GM19463 (cell line): ENCODE measurements around the gene PDE1C.

Experiments used
- ATAC-seq: cut with Tn5 transposase; IDR thresholded peaks from one replicate; pipeline ENCODE4 v1.9.1; 2021; ENCODE audit warnings: mild to moderate bottlenecking, moderate library complexity; ENCODE audit not compliant: unreplicated experiment

PDE1C gene

DNA sequence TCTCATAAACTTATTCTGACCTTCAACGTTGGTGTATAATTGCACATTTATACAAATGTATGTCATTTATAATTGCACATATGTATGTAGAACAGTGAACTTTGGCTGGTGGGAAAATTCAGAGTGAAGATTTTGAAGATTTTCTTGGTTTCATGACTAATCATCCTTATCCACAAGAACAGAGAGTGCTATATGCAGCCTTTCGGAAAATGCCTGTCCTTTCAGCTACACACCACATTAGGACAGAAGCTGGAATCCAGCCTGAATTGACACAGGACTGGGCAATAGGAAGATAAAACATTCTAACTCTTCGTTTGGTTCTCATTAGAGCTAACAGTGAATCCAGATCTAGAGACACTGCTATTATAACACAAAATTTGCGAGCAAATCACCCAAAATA lies 166.2 kb downstream of the PDE1C start:
- ATAC-seq: no peak

DNA sequence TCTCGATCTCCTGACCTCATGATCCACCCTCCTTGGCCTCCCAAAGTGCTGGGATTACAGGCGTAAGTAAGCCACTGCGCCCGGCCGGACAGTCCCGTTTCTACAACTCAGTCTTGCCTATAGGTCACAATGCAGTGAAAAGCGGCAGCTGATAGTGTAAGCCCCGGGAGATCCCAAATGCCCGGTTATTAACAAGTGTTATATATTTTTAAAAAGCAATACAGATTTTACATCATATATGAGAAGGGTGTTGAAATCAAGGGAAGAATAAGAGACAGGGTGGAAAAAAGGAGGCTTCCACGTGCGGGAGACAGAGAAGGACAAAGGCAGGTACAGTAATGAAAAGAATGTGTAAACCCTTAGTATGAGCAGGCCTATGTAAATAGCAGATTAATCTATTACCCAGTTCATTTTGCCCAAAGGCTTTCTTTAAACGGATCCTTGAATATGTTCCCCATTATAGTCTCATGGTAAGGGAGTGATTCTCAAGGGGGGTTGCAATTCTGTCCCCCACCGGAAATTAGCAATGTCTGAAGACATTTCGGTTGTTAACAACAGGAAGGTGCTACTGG lies 170.8 kb downstream of the PDE1C start:
- ATAC-seq: no peak

DNA sequence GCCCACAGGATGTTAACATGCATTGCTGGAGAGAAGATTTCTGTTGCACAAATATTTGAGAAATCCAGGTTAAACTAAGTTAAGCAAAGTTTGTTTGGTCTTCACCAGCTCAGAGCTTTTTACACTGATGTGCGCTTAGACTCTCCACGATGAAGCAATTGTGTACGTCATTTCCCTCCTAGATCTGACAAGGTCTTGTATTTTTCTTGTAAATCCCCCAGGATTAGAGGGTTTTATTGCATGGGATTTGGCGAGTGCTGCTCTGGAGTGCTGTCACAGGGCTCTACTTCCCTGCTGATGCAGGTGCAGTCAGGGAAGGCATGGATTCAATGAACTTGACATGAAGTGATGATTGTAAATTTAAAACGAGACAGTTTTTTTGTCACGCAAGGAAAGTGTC lies 173.3 kb downstream of the PDE1C start:
- no peak for ATAC-seq

DNA sequence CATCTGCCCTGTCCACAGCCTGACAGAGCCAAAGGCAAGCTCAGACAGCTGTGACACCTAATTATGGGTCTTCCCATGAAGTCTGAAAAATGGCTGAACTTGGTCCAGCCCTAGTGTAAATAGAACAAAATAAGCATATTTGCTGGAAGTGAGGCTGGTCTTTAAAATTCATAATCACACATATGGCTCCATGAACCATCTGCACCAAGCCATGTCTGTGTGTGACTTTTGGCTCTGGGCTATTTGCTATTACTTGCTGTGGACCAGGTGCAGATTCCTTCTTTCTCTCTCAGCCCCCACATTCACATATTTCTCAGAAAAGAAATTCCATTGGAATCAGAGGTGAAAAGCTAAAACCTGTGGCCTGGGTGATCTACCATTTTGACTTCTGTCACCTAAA lies 175.9 kb downstream of the PDE1C start:
- no peak for ATAC-seq

DNA sequence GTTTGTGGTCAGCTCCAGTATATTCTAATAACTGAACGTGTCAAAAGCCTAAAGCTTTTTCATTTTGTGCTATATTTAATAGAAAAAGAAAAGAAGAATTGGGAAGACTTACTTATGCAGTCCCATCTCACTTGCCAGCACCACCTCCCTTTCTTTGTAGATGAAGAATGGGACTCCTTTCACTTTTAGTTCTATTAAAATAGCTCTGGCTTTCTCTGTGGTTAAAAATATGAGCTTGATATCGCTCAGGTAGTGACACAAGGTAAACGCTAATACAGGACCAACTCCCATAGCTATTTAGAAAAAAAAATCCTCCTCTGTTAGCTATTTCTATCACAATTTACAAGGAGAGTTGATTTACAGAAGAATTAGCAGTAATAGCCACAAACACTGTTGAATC lies 176.8 kb downstream of the PDE1C start:
- no peak for ATAC-seq

DNA sequence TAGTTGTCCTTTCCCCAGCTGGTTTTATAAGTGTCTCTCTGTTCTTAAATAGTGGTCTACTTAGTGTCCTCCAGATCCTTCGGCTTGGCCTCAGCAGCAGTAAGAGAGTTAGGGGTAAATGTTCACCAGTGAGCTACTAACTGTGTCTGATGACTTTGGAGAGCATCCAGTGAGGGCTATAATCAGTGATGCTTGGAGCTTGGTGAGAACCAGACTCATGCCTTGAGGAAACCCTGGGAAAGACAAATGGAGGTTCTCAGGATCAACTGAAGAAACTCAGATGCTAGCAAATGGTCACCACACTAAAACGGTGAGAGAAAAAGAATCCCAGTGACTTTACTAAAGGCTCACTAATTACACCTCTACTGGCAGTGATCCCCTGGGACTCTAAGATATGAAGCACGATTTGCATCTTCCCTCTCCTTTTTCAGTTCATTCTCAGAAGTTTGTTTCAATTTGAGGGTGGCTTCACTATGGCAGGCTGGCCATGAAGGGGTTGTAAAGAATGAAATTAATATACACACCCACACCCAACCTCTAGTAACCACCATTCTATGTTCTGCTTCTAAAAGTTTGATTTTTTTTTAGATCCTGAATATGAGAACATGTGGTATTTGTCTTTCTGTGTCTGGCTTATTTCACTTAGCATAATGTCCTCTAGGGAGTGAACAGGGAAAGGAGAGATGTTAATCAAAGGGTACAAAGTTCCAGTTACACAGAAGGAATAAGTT lies 177.9 kb downstream of the PDE1C start:
- peak; percentile 89 for ATAC-seq

DNA sequence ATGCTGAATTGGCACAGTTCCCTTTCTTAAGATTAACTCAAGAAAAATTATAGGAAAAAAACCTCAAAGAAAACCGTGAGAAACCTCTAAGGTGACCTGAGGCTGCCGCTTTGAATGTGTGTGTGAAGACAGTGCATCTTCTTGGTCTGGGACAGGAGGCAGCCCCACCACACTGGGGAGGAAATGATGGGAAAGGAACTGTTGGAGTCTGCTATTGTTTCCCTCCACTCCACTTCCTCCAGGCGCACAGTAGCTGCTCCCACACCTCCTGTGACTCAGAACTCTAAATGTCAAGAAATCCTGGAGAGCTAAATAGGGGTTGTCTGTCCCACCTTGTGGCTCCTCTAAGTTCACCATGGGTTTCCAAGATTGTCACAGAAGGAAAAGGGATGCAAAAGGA lies 179.4 kb downstream of the PDE1C start:
- no peak for ATAC-seq

DNA sequence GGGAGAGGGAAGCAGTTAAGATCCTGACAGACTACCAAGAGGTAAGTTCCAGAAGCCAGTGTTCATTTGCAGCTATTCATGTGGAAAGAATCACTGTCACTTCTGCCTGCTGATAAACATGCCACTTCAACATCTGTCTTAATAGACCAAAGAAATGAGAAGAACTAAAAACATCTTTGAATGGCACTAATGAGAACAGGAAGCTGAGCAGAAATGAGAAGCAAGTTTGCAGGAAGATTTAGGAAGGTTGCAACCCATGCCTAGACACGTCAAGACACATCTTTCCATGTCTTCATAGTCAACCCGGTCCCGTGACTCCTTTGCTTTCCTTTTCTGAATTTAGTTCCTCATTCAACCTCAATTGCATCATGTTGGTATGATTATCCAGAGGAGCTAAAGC lies 180.0 kb downstream of the PDE1C start:
- no peak for ATAC-seq

DNA sequence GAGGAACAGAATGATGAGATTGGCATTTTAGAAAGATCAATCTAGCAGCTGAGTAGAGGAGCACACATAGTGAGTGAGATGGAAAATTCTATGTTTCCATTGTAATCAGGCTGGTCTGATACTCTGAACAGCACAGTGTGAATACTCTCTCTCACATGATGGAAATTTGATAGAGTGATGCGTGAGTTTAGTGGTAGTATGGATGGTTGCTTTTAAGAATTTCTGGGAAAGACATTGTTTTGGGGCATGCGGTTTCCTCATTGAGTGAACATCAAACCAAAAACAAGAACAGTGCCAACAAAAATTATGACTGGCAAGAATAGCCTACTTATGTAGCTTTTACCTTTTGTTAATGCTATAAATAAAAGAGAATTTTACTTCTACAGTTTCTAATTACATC lies 183.2 kb downstream of the PDE1C start:
- ATAC-seq: no peak

DNA sequence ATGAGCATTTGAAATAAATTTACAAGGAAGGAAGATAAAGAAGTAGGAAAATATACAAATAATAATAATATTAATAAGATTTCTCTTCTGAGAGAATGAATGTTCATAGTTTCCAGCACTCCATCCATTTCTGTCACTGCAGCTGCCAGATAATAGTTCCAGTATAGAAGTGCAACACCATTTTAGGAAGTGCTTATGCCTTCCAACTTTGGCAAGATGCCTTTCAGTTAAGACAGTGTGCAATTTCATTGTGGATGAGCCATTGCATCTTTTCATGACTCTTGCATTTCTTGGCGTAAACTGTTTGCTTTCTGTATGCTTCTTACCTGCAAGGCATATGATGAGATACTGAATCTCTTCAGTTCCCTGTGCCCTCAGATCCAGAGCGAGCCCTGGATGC lies 185.0 kb downstream of the PDE1C start:
- ATAC-seq: no peak

DNA sequence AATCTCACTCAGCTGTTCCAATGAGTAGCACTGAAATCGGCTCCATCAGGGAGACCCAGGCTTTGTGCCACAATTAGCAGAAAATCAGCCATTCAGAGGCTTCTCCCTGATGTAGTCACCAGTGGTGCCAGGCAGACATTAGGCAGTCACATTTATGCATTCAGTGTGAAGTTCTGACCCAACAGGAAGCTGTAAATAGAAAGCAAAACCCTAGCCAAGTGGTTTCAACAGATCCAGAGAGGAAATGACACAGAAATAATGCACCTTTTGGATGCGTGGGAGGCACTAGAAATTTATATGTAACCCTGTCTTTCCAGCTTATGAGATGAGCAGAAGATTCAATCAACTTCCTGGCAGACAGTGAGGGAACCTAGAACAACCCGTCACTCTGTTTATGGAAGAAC lies 186.4 kb downstream of the PDE1C start:
- peak; percentile 91 for ATAC-seq

DNA sequence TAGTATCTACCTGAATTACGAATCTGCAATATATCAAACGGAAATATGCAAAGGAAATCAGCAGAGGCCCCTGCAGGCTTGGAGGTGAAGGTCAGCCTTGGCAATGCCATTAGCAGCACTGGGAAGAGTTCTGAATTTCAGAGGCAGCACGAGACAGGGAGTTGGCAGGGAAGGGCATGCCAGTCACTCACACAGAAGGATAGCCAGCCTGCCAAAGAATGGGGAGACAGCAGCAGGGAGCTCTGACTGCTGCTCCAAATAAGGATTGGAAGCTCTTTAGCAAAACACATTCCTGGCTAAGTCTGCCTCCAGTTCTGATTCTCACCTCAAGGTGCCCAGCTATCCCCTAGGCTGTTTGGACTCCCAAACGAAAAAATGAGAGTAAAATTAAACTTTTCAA lies 188.0 kb downstream of the PDE1C start:
- ATAC-seq: no peak

DNA sequence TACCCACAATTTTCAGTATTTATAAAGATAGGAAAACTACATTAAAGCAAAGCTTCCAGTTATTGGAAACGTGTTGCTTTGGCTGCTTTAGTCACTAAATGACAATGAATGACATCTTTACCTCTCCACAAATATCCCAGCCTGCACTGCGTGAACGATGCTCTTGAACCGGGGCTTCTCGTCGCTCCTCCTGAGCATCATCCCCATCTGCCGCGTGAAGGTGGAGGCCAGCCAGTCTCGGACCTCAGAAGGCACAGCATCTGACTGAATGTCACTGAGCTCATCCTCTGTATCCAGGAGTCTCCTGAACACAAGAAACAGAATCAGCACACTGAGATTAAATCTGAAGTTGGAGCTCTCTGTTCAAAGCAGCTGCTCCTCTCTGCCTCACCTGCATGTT lies 191.3 kb downstream of the PDE1C start:
- no peak for ATAC-seq

DNA sequence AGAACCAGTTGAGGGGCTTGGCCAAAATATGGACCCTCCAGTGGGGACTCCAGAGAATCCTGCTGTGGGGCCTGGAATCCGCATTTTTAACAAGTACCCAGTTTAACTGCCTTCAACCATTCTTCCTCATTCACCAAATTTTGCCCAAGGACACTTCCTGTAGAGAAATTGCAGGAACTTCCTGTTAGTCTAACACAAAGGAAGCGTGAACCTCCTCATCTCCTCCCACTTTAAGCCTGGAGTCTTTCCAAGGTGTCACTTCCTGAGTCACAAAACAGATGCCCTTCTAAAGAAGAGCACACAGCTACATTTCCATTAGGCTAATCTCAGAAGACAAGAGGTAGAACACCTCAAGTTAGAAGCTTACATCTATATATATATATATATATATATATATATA lies 194.8 kb downstream of the PDE1C start:
- ATAC-seq: no peak

DNA sequence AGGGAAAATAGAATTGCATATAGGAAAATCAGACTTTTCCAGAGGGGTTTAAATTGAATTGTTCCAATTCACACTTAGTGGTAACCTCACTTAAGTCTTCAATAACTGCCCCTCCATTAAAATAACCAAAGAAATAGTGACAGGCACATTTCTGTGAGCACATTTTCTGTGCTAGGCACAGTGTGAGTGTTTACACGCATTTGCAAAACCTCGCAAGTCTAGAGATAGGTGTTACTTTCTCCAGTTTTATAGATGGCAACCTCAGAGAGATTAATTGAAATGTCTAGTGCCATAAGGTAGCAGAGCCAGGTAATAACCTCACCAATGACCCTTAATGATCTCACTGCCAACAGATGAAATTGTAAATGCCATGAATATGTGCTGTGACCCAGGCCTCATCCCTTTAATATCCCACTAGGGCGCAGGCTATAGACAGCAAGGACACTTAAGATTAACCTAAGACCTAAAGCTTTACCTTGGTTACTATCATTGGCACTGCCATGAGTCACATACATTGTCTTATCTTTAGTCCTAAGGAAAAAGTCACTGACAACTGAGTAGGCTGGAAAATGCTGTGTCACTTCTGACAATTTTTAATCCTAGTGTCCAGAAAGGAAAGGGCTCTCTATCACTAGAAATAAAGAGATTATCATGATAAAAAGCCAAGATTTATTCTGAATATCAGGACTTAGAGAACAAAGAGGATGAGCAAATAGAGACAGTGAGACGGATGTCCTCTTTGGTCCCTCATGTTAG lies 195.4 kb downstream of the PDE1C start:
- no peak for ATAC-seq

DNA sequence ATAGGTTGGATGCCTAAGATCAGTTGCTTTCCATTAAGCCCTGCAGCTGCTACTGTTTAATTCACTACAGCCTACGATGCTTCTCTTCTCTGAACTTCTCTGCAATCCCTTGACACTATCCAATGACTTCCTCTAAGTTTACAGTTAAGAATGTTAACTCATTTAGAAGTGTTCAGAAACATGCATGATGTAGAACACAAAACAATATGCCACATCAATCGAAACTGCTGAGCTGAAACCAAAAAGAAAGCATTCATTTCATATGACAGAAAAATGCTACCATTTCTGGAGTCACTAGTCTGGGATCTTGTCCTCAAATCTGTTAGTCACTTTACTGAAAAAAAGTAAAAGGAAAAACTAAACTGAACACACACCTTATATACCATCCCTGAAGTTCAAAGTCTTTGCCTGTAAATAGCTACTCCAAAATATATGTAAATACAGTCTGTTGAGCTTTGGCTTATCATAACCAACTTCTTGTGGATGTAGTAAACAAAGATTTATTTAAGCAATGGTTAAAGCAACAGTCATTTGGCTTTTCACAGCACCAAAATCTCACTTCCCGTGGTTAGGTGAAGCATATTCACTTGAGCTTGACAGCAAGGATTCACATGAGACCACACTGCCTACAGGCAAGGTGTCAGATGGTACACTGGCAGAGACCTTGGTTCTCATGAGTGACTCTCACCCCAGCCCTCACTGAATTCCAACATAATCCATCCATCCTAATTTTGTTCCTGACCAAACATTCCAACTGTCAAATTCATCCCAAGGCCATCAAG lies 196.2 kb downstream of the PDE1C start:
- peak; percentile 89 for ATAC-seq

DNA sequence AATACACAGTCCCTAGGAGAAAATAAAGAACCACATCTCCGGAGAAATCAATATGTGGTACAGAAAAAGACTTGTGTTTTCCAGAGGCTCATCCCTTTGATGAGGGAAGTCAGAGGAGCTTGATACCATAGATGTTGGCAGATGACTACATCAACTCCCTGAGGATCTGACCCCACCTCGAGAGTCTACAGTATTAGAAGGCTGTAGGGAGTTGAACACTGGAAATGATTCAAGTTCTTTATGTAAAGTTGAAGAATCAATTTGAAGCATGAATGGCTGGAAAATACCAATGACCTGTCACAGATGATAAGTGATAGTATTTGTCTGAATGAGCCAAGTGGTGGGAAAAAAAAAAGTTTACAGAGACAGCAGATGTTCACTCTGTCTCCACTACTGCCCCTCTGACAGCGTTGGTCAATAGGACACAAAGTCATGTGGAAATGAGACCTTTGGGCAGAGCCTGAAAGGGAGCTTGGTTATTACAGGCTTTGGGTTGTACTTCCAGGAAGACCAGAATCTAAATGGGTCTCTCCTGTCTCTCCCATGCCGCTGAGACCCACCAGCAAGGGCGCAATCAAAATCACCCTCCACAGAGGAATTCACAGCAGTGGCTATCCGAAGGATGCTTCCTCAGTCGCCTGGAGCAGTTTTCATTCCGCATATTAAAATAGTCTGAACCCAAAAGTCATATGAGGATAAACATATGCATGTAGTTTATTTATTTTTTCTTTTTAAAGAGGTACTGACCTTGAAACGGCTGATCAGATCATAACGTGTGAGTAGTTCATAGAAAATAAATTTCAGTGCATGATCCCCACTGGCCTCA lies 197.4 kb downstream of the PDE1C start:
- ATAC-seq: no peak

DNA sequence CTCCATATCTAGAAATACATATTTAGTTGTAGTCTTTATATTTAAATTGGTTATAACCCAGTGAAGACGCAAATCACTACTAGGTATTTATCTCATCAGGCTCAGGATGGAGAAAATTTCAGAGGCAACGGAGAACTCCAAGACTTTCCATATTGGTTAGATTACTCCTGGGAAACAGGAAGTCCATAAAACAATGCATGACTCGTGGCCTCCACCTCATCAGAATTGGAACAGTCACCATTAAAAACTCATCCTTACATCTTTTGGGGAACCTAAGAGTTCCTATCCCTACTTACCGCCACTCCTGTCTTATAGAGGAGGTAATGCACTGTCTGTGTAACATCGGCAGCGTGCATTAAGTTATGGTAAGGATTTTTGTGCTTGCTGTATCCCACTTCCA lies 205.6 kb downstream of the PDE1C start:
- no peak for ATAC-seq

DNA sequence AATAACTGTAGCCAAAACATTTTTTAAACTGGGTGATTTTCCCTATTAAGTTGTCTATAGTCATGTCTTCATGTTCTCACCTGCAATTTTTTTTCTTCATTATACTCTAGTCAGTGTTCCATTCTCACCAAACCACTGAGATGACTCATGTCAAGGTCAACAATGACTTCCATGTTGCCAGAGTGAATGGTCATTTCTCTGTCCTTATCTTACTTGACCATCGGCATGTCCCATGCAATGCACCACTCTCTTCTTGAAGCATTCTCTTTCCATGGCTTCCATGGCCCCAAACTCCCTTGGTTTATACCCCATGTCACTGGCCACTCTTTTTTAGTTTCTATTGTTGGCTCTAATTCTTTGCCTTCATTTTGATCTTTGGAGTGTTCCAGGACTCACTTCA lies 209.3 kb downstream of the PDE1C start:
- no peak for ATAC-seq

DNA sequence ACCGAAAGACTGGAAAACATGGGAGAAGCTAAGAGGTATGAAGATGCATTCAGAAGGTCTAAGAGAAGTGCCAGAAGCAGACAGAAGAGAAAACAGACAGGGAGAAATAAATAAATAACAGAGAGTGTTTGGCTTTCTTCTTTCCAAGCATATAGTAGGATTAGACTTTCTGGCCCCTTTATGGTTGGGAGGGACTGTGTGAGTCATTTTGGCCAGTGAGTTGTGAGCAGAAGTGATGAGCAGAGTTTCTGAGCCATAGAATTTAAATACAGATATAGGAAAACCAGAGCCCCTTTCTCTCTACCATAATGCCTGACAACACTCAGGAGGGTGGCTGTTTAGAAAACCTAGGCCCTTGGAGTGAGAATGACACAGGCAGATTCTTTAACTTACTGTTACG lies 212.2 kb downstream of the PDE1C start:
- ATAC-seq: no peak

DNA sequence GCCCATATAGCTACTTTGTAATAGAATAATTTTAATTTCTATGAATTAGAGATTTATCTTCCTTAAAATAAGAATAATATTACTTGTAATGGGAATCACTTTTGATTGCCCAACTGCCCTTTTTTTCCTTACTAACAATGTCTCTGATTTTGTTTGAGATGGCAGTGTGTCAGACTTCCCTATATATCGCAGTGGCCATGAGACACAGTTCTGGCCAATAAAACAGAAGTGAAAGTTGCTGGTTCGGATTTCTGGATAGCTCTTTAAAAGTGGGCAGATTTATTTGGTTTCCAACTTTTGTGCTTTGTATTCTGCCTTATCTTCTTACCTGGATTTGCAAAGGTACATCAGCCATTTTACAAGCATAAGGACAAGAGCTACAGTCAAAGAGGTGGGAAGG lies 213.0 kb downstream of the PDE1C start:
- ATAC-seq: no peak
